Measurements from ENCODE around the gene C9orf50.

C9orf50 gene

DNA sequence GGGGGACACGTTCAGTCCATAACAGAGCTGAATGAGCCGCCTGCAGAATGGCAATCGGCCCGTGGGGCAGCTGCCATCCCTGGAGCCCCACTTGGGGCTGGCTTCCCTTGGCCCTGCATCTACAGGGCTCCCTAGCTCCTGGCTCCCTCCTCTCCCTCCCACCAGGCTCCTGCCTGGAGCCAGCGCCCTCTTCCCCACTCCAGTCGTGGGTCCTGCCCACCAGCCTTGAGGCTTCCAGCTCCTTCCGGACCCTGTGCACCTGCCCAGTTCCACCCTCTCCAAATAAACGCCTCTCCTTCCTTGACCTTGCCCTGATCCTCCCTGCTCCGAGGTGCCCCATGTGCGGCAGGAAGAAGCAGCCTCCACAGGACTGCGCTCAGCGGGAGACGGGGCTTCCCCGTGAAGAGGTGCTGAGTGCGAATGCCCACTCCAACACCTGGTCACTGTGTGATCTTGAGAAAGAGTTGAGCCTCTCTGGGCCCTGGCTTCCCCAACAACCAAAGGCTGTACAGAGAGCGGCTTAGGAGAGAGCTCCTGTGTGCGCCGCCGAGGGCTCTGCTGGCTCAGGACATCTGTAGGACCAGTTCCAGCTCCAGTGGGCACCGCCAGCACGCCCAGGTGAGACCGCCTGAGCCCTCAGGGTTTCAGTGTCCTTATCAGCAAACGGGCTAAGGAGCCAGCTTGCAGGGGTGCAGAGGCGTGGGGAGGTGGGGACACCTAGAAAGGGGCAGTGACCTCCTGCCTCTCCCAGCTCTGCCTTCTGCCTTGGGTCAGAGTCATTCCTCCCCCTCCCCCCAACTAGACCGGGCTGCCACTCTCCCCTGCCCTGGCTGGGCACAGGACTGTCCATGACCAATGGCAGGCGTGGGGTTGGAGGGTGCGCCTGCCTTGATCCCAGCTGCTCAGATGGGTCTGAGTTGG lies 12.1 kb downstream of the C9orf50 start:
- peak overlapping the region; percentile 4; the same call in 1 of the 2 replicates for H3K27ac ChIP-seq
- TF ChIP-seq ZFX (IDR thresholded peaks at IDR 0.05) (no peak), CTCF (conservative IDR thresholded peaks at IDR 0.05) (no peak)

- TF ChIP-seq ZFX (IDR thresholded peaks at IDR 0.05), result no peak
- no peak for TF ChIP-seq CTCF (conservative IDR thresholded peaks at IDR 0.05)
- peak overlapping the region; percentile 32 for H3K27ac ChIP-seq
Measured at GRCh38 chr9:129607027-129607387, 13.9 kb downstream of the C9orf50 start.

DNA sequence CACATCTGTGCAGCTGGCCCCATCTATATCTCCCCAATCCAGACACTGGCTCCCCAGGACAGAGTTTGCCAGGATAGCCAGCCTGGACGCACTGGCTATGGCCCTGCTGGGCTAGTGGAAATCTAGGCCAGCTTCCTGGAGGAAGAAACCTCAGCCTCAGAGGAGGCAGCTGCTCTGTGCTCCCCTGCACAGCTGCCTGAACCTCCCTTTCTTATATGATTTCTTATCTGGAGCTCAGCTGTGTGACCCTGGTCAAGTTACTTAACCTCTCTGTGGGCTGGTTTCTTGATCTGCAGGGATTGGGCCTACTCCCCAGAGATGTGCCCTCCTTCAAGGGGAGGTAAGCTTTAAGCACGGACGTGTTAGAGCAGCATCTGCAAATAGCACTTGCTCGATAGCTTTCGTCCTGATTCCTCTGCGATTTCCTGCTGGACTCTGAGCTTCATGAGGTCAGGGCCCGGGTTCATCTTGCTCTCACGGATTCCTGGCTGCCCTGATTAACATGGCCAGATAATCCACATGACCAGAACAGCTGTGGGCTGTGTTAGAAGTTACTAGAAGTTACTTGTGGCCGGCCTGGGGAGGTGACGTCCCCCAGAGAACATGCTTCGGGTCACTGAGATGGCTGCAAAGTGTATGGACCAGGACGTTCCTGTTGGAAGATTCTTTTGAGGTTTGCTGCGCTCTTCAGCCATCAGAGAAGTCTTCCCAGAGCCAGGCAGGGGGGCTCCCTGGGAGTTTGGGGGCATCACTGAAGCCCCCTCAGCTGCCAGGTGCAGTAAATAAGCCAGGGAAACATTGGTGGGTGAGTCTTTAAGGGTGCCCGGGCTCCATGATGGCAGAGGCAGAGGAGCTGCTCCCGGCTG lies 14.5 kb downstream of the C9orf50 start:
- TF ChIP-seq ZFX (IDR thresholded peaks at IDR 0.05) (no peak), CTCF (conservative IDR thresholded peaks at IDR 0.05) (no peak)
- peak overlapping the region; percentile 32; the same call in 1 of the 2 replicates for H3K27ac ChIP-seq

- no peak overlapping the region for H3K27ac ChIP-seq
- TF ChIP-seq ZFX (IDR thresholded peaks at IDR 0.05), result no peak
- no peak for TF ChIP-seq CTCF (conservative IDR thresholded peaks at IDR 0.05)
Measured at GRCh38 chr9:129604766-129605163, 16.1 kb downstream of the C9orf50 start.

GRCh38 chr9:129604056-129604765 lies 16.7 kb downstream of the C9orf50 start:
- H3K27ac ChIP-seq, result no peak overlapping the region
- TF ChIP-seq CTCF (conservative IDR thresholded peaks at IDR 0.05), result no peak
- no peak for TF ChIP-seq ZFX (IDR thresholded peaks at IDR 0.05)

GRCh38 chr9:129602598-129603415 lies 18.1 kb downstream of the C9orf50 start:
- no peak overlapping the region for H3K27ac ChIP-seq
- no peak for TF ChIP-seq CTCF (conservative IDR thresholded peaks at IDR 0.05)
- TF ChIP-seq ZFX (IDR thresholded peaks at IDR 0.05), result no peak

Measured in C4-2B (cell line).